Measurements from ENCODE around the gene HMX3. TPM values are rescaled to one million over a fixed set of nuclear protein-coding genes. Genes with fewer than 3 reads are reported as not detected.

HMX3 gene
- total RNA-seq, 1 donor from 2014 or later: not detected

DNA sequence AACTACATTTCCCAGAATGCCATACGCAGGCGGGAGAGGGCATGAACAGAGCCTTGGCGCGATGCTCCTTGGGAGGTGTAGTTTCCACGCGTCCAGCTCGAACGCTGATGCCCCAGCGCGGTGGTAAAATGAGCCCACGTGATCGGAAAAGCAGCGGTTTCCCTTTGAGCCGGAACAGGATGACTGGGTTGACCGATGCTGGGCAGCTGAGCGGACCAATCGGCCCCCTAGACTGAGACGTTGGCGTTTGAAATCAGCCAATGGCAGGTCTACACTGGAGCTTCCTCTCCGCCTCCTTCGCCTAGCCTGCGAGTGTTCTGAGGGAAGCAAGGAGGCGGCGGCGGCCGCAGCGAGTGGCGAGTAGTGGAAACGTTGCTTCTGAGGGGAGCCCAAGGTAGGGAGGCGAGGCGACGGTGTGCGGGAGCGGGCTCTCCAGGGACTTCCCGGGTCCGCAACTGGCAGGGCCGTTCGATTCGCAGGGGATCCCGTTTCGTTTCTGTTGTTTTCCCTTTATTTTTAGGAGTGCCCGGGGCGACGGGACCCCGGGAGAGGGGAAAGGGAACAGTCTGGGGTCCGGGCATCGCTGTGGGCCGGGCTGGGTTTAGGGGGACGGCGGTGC is 18.4 kb downstream of the HMX3 start, which contains the start of gene BUB3:
BUB3 (plus strand) TSS at position 311 of the 619 bp plus-strand sequence. CDS start 516 bp downstream, outside the sequence.
- peak within 1 kb of the TSS; percentile 100 for H3K4me3 Mint-ChIP-seq (ENCODE audit: low read depth)
- H3K4me1 Mint-ChIP-seq (ENCODE audit: low read depth): peaks cover 19% of the 10 kb centered on the region
- H3K27me3 Mint-ChIP-seq: peaks cover 44% of the 10 kb centered on the region
- peak within 1 kb of the TSS; percentile 98 for H3K27ac Mint-ChIP-seq
- no peaks in the 10 kb centered on the region for H3K9me3 Mint-ChIP-seq (ENCODE audit: low read depth)
- peaks cover 13% of the 10 kb centered on the region for H3K36me3 Mint-ChIP-seq (ENCODE audit: insufficient read depth)
- TF ChIP-seq, protein P1, sequence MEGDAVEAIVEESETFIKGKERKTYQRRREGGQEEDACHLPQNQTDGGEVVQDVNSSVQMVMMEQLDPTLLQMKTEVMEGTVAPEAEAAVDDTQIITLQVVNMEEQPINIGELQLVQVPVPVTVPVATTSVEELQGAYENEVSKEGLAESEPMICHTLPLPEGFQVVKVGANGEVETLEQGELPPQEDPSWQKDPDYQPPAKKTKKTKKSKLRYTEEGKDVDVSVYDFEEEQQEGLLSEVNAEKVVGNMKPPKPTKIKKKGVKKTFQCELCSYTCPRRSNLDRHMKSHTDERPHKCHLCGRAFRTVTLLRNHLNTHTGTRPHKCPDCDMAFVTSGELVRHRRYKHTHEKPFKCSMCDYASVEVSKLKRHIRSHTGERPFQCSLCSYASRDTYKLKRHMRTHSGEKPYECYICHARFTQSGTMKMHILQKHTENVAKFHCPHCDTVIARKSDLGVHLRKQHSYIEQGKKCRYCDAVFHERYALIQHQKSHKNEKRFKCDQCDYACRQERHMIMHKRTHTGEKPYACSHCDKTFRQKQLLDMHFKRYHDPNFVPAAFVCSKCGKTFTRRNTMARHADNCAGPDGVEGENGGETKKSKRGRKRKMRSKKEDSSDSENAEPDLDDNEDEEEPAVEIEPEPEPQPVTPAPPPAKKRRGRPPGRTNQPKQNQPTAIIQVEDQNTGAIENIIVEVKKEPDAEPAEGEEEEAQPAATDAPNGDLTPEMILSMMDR (IDR thresholded peaks at IDR 0.05; ENCODE audit: unreplicated experiment): no peak
- peak; percentile 92 for DNase-seq (ENCODE audit: low spot score, unreplicated experiment)

DNA sequence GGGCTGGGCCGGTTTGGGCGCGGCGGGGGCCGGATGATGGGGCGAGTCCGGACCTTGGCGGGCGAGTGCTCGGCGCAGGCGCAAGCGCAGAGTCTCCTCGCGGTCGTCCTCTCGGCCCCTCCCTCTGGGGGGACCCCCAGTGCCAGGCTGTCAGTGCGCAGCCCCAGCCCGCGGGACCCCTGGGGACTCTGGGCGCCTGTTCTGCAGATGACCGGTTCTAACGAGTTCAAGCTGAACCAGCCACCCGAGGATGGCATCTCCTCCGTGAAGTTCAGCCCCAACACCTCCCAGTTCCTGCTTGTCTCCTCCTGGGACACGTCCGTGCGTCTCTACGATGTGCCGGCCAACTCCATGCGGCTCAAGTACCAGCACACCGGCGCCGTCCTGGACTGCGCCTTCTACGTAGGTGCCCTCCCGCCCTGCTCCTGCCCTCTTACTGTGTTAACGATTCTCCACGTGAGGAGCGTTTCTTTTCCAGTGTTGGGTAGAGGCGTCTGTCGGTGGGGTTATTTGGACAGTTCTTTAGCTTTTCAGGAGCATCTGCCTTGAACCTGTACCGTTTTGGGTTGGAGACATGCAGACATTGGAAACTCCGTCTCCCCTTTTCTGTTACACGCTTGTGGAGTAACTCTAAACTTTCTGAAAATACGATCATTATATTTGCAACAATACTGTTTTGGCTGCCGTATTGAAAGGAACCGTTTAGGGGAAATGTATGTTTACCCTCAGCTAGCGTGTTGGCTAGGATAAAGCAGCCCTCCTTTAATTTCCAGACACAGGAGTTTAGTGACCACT is 19.1 kb downstream of the HMX3 start:
- peaks cover 19% of the 10 kb centered on the region for H3K4me1 Mint-ChIP-seq (ENCODE audit: low read depth)
- TF ChIP-seq, protein P1 (IDR thresholded peaks at IDR 0.05; ENCODE audit: unreplicated experiment): no peak
- peaks cover 13% of the 10 kb centered on the region for H3K36me3 Mint-ChIP-seq (ENCODE audit: insufficient read depth)
- peak overlapping the region; percentile 98 for H3K27ac Mint-ChIP-seq
- peak; percentile 41 for DNase-seq (ENCODE audit: low spot score, unreplicated experiment)
- H3K9me3 Mint-ChIP-seq (ENCODE audit: low read depth): no peaks in the 10 kb centered on the region
- H3K4me3 Mint-ChIP-seq (ENCODE audit: low read depth): peak overlapping the region; percentile 100
- peaks cover 39% of the 10 kb centered on the region for H3K27me3 Mint-ChIP-seq

DNA sequence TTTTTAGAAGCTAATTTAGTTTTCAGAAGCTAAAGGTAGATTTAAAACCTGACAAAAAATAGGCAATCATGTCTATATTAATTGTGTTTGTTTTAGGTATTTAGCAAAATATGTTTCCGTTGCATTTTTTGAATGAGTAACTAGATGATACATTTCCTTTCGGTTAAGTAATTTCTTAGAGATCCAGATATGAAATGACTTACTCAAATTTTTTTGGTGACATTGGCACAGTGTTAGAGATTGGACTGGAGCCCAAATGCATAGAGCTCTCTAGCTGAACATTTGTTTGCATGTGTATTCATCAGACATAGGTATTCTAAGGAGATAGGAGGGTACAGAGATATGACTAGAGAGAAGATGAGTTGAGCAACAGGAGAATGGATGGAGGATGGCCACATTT is 20.3 kb downstream of the HMX3 start:
- Mint-ChIP-seq H3K27me3 (peaks cover 28% of the 10 kb centered on the region), H3K9me3 (ENCODE audit: low read depth) (no peaks in the 10 kb centered on the region), H3K4me3 (ENCODE audit: low read depth) (no peak overlapping the region), H3K27ac (no peak overlapping the region), H3K4me1 (ENCODE audit: low read depth) (peaks cover 15% of the 10 kb centered on the region), H3K36me3 (ENCODE audit: insufficient read depth) (peaks cover 16% of the 10 kb centered on the region)
- TF ChIP-seq, protein P1 (IDR thresholded peaks at IDR 0.05; ENCODE audit: unreplicated experiment): no peak
- no peak for DNase-seq (ENCODE audit: low spot score, unreplicated experiment)

DNA sequence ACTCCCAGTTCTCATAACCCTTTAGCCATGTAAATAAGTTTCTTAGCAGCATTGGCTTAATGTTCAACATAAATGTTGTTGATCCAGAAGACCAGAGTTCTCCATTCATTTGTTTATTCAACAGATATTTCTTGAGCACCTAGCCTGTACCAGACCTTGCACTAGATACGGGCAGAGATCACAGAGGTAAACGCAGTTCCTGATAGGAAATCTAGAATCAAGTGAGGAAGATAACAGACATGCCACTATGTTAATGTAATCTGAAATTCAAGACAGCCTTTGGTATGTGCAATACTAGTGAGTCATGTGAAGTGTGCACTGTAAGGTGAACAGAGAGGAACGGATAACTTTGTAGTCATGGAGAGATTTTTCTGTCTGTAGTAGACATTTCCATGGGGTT is 21.4 kb downstream of the HMX3 start:
- H3K4me1 Mint-ChIP-seq (ENCODE audit: low read depth): peaks cover 13% of the 10 kb centered on the region
- peaks cover 23% of the 10 kb centered on the region for H3K36me3 Mint-ChIP-seq (ENCODE audit: insufficient read depth)
- no peak overlapping the region for H3K4me3 Mint-ChIP-seq (ENCODE audit: low read depth)

DNA sequence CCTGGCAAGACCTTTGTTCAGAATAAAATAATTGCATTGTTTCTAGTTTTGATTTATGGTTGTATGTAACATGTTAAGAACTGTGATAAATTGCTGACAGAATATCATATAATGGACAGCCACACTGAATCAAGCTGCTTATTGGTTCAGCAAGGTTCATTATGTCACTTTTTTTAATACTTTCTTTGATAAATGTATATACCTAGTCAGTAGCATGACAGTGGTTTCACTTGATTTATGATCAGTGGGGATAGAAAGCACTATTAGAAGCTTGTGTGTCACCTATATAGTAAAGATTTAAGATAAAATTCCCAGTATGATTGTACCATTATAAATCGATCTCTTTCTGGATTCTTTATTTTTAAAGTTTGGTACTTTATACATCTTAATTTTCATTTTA is 22.9 kb downstream of the HMX3 start:
- Mint-ChIP-seq H3K4me3 (ENCODE audit: low read depth) (no peak overlapping the region), H3K4me1 (ENCODE audit: low read depth) (peaks cover 13% of the 10 kb centered on the region), H3K27ac (no peak overlapping the region), H3K27me3 (peaks cover 1% of the 10 kb centered on the region), H3K36me3 (ENCODE audit: insufficient read depth) (peaks cover 23% of the 10 kb centered on the region), H3K9me3 (ENCODE audit: low read depth) (no peaks in the 10 kb centered on the region)
- TF ChIP-seq, protein P1 (IDR thresholded peaks at IDR 0.05; ENCODE audit: unreplicated experiment): no peak
- no peak for DNase-seq (ENCODE audit: low spot score, unreplicated experiment)

More for the DNA sequence above, 21.4 kb downstream of the HMX3 start:
- TF ChIP-seq, protein P1 (IDR thresholded peaks at IDR 0.05; ENCODE audit: unreplicated experiment): no peak
- H3K27ac Mint-ChIP-seq: no peak overlapping the region
- no peaks in the 10 kb centered on the region for H3K9me3 Mint-ChIP-seq (ENCODE audit: low read depth)
- no peak for DNase-seq (ENCODE audit: low spot score, unreplicated experiment)
- H3K27me3 Mint-ChIP-seq: peaks cover 16% of the 10 kb centered on the region

All from progenitor cell of endocrine pancreas (in vitro differentiated cells).